Esophagus squamous epithelium (tissue), 4 donors: ENCODE data around the gene OBSCN.

ENCODE experiments used
- POLR2A ChIP-seq, 4 donors: fragments of 450-650 bp; IDR thresholded peaks; one replicate each; pipeline ENCODE4 v1.6.1; 2017; ENCODE audit warnings: antibody characterized with exemption in 4 of 4, mild to moderate bottlenecking in 4 of 4, moderate library complexity in 3 of 4
- TF ChIP-seq, protein P1 (sequence below), 6 experiments: fragments of 450-650 bp in 4 of 6; fragments of 200-600 bp in 2 of 6; sonication (generic) in 2 of 6; IDR thresholded peaks; one replicate each; pipeline ENCODE4 v1.5.1; 2016 to 2019; ENCODE audit warnings: antibody characterized with exemption in 6 of 6, mild to moderate bottlenecking in 4 of 6, moderate library complexity in 4 of 6

GRCh38 chr1:228275179-228275429, 67.3 kb downstream of the OBSCN start:
- no peak for TF ChIP-seq POLR2A (IDR thresholded peaks at IDR 0.05)
- TF ChIP-seq, protein P1, sequence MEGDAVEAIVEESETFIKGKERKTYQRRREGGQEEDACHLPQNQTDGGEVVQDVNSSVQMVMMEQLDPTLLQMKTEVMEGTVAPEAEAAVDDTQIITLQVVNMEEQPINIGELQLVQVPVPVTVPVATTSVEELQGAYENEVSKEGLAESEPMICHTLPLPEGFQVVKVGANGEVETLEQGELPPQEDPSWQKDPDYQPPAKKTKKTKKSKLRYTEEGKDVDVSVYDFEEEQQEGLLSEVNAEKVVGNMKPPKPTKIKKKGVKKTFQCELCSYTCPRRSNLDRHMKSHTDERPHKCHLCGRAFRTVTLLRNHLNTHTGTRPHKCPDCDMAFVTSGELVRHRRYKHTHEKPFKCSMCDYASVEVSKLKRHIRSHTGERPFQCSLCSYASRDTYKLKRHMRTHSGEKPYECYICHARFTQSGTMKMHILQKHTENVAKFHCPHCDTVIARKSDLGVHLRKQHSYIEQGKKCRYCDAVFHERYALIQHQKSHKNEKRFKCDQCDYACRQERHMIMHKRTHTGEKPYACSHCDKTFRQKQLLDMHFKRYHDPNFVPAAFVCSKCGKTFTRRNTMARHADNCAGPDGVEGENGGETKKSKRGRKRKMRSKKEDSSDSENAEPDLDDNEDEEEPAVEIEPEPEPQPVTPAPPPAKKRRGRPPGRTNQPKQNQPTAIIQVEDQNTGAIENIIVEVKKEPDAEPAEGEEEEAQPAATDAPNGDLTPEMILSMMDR (IDR thresholded peaks at IDR 0.05): no peak
